OCI-LY7 (cell line): ENCODE results near the gene SYTL2. TPM values are rescaled to one million over a fixed set of nuclear protein-coding genes. Genes with fewer than 3 reads are reported as not detected.

Source experiments
- BruUV-seq: library from RNA; stranded (reverse); fragments of 400-500 nt; replicated peaks from 2 replicates; lab custom pipeline; 2021; lab: Mats Ljungman, UMichigan
- CTCF ChIA-PET: fragments of 300-600 bp; sonication (Branson Sonifier 250); formaldehyde crosslinking; loops from one replicate; lab custom pipeline; 2022; ENCODE audit warnings: antibody characterized with exemption; ENCODE audit not compliant: unreplicated experiment; lab: Charles Lee
- POLR2A ChIA-PET: fragments of 300-600 bp; sonication (Branson Sonifier 250); formaldehyde crosslinking; loops from one replicate; lab custom pipeline; 2022; ENCODE audit warnings: antibody characterized with exemption; lab: Charles Lee
- DNase-seq: peaks from one replicate; pipeline ENCODE4 v3.0.0-alpha.2; 2015; ENCODE audit warnings: low spot score
- H2AFZ ChIP-seq: fragments of 200-600 bp; sonication (generic), shearing (Covaris generic); 2 replicates; pipeline ENCODE4 v1.6.1; 2014; ENCODE audit warnings: mild to moderate bottlenecking, antibody characterized with exemption, low read length, moderate library complexity
- H3K27ac ChIP-seq: fragments of 200-600 bp; sonication (generic); 2 replicates; pipeline ENCODE4 v1.5.1; 2014; ENCODE audit warnings: mixed run types, low read depth, mild to moderate bottlenecking, moderate library complexity, low read length, inconsistent platforms; ENCODE audit not compliant: poor library complexity, severe bottlenecking
- H3K36me3 ChIP-seq: fragments of 200-600 bp; sonication (generic); 2 replicates; pipeline ENCODE4 v1.6.1; 2014; ENCODE audit warnings: mild to moderate bottlenecking, antibody characterized with exemption, low read length, moderate library complexity, mixed read lengths; ENCODE audit not compliant: insufficient read depth
- H3K4me1 ChIP-seq: fragments of 200-600 bp; sonication (generic); 2 replicates; pipeline ENCODE4 v1.5.1; 2014; ENCODE audit warnings: mild to moderate bottlenecking, low read length; ENCODE audit not compliant: insufficient read depth, poor library complexity, severe bottlenecking
- H3K4me2 ChIP-seq: fragments of 200-600 bp; sonication (generic); 2 replicates; pipeline ENCODE4 v1.6.1; 2014; ENCODE audit warnings: mild to moderate bottlenecking, low read length
- H3K4me3 ChIP-seq: fragments of 200-600 bp; sonication (generic); 2 replicates; pipeline ENCODE4 v1.5.1; 2014; ENCODE audit warnings: mild to moderate bottlenecking, low read depth, low read length; ENCODE audit not compliant: poor library complexity, severe bottlenecking
- H3K79me2 ChIP-seq: fragments of 200-600 bp; sonication (generic); 2 replicates; pipeline ENCODE4 v1.6.1; 2016; ENCODE audit warnings: low read depth, mild to moderate bottlenecking, low read length, moderate library complexity, mixed read lengths; ENCODE audit not compliant: insufficient read depth
- H3K9me2 ChIP-seq: fragments of 200-600 bp; sonication (generic); 2 replicates; pipeline ENCODE4 v1.6.1; 2016; ENCODE audit warnings: mild to moderate bottlenecking, low read length, mixed read lengths; ENCODE audit not compliant: insufficient read depth
- H3K9me3 ChIP-seq: fragments of 200-600 bp; sonication (generic); 2 replicates; pipeline ENCODE4 v1.6.1; 2014; ENCODE audit warnings: mild to moderate bottlenecking, mixed run types, low read length, mixed read lengths
- H4K20me1 ChIP-seq: fragments of 200-600 bp; sonication (generic); 2 replicates; pipeline ENCODE4 v1.6.1; 2014; ENCODE audit warnings: mild to moderate bottlenecking, antibody characterized with exemption, low read length, moderate library complexity, mixed read lengths; ENCODE audit not compliant: insufficient read depth
- EZH2phosphoT487 ChIP-seq: fragments of 200-600 bp; sonication (generic); IDR thresholded peaks from 2 replicates; pipeline ENCODE4 v1.6.1; 2018; ENCODE audit warnings: low read depth, borderline replicate concordance, mild to moderate bottlenecking, mixed run types, antibody characterized with exemption, low read length, moderate library complexity, mixed read lengths
- intact Hi-C: fragments of 100-400 bp; cut with micrococcal nuclease; formaldehyde crosslinking; loops from one replicate; pipeline ENCODE4 v1.10.0; 2022; ENCODE audit not compliant: unreplicated experiment
- total RNA-seq, 2 experiments: library from RNA; depleted of rRNA in 1 of 2; stranded (reverse); fragments of >200 nt in 1 of 2; shearing (Covaris generic) in 1 of 2; gene quantifications; 2 replicates each; pipeline ENCODE4 v1.2.3, GENCODE V29; 2014 to 2022
- TF ChIP-seq, protein P1 (sequence below): fragments of 200-600 bp; sonication (generic); conservative IDR thresholded peaks from 2 replicates; pipeline ENCODE4 v1.5.1; 2014; ENCODE audit warnings: mild to moderate bottlenecking, antibody characterized with exemption, low read length, moderate library complexity, mixed read lengths

Gene SYTL2
- total RNA-seq, 2 experiments from 2014 or later = 2.6 to 5.1 TPM

DNA sequence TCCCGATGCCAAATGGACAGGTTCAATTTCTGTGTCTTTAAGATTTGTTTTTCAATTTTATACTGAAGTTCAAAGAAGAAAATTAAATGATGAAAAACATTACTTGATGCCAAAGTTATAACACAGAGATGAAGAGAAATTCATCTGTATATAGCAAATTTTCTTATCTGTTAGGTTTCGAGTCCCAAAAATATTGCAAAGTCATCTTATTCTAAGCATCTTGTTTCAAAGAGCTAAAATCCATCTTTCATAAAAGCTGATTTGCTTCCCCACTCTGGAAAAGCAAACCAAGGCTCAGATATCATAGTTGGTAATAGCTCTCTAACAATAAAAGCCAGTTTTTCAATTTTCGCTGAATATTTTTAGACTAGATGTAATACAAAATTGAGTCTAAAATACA is 106.0 kb downstream of the SYTL2 start:
- Histone ChIP-seq H3K9me3 (no peaks in the 10 kb centered on the region), H4K20me1 (no peaks in the 10 kb centered on the region), H3K4me1 (no peaks in the 10 kb centered on the region), H3K9me2 (no peaks in the 10 kb centered on the region), H2AFZ (no peak overlapping the region), H3K27ac (no peak overlapping the region), H3K4me3 (no peak overlapping the region), H3K36me3 (no peaks in the 10 kb centered on the region), H3K4me2 (no peak overlapping the region), H3K79me2 (no peaks in the 10 kb centered on the region)
- ChIA-PET CTCF (interaction anchor here (0.7 kb wide), 1 partner anchor 150 kb away, joined by 3 read pairs; the partner anchor contains the start of gene CCDC83), POLR2A (interaction anchor here (0.9 kb wide), 1 partner anchor 25 kb away, joined by 3 read pairs; no protein-coding TSS in a partner anchor)
- intact Hi-C loops = no loop called here
- BruUV-seq = no TSS peak
- no peak for DNase-seq
- no peak for TF ChIP-seq EZH2phosphoT487
- TF ChIP-seq, protein P1, sequence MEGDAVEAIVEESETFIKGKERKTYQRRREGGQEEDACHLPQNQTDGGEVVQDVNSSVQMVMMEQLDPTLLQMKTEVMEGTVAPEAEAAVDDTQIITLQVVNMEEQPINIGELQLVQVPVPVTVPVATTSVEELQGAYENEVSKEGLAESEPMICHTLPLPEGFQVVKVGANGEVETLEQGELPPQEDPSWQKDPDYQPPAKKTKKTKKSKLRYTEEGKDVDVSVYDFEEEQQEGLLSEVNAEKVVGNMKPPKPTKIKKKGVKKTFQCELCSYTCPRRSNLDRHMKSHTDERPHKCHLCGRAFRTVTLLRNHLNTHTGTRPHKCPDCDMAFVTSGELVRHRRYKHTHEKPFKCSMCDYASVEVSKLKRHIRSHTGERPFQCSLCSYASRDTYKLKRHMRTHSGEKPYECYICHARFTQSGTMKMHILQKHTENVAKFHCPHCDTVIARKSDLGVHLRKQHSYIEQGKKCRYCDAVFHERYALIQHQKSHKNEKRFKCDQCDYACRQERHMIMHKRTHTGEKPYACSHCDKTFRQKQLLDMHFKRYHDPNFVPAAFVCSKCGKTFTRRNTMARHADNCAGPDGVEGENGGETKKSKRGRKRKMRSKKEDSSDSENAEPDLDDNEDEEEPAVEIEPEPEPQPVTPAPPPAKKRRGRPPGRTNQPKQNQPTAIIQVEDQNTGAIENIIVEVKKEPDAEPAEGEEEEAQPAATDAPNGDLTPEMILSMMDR = no peak

DNA sequence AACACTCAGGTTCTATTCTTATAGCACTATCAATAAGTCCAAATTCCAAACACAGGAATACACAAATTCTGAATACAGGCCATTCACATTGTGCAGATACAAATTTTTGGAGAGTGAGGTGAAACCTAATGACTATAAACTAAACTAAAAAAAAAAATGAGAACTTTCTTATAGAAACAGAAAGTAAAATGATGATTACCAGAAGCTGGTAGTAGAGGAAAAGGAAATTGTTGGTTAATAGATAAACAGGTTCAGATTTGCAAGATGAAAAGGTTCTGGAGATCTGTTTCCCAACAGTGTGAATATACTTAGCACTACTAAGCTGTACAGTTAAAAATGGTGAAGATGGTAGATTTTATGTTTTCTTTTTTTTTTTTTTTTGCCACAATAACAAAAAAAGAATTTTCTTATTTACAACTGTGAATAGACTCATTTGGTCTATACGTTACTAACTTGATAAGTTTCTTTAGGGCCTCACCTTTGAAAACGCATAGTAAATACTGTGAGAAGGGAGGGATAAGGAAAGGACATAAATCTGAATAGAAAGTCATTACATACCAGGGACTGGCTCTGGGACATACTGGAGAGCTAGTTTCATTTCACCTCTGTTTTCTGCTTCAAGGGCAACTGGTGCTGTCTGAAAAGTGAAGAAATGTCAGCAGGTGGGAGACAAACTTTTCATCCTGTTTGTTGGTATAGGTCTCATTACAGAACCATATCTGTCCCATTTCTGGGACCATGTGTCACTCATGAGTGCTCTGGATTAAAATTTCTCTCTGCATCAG is 110.8 kb downstream of the SYTL2 start:
- Histone ChIP-seq H4K20me1 (no peaks in the 10 kb centered on the region), H3K79me2 (no peaks in the 10 kb centered on the region), H3K36me3 (no peaks in the 10 kb centered on the region), H3K9me3 (no peaks in the 10 kb centered on the region), H3K4me2 (no peak overlapping the region), H2AFZ (no peak overlapping the region), H3K4me1 (no peaks in the 10 kb centered on the region), H3K4me3 (no peak overlapping the region), H3K9me2 (no peaks in the 10 kb centered on the region), H3K27ac (no peak overlapping the region)
- DNase-seq = no peak
- ChIA-PET CTCF (no interaction called here), POLR2A (interaction anchor here (0.7 to 1.2 kb wide), 3 partner anchors 27 to 97 kb away, joined by 3 read pairs; no protein-coding TSS in a partner anchor)
- intact Hi-C loops = loop anchor here (10.0 kb wide), 1 partner anchor 125 kb away; no protein-coding TSS in a partner anchor
- BruUV-seq = no TSS peak
- TF ChIP-seq, protein P1 = no peak
- no peak for TF ChIP-seq EZH2phosphoT487

DNA sequence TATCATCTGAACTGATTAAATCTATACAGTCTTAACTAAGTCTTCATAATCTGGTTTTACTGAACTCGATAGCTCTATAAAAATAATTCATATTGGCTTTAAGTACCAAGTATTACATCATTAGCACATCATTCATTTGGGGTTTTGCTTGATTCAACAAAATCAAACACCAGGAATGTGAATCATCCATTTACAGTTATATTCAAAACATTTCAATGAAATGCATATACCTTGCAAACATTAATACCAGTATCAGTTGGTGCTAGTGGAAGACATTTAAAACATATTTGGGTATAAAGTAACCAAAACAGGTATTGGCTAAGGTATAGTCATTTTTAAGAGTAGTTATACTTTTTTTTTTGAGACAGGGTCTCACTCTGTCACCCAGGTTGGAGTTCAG is 112.7 kb downstream of the SYTL2 start:
- Histone ChIP-seq H2AFZ (no peak overlapping the region), H3K79me2 (no peaks in the 10 kb centered on the region), H4K20me1 (no peaks in the 10 kb centered on the region), H3K4me1 (no peaks in the 10 kb centered on the region), H3K4me3 (no peak overlapping the region), H3K27ac (no peak overlapping the region), H3K9me3 (no peaks in the 10 kb centered on the region), H3K36me3 (no peaks in the 10 kb centered on the region), H3K4me2 (no peak overlapping the region), H3K9me2 (no peaks in the 10 kb centered on the region)
- intact Hi-C loops = loop anchor here (10.0 kb wide), 1 partner anchor 127 kb away; no protein-coding TSS in a partner anchor
- POLR2A ChIA-PET = interaction anchor here (1.2 kb wide), 1 partner anchor 100 kb away, joined by 3 read pairs; no protein-coding TSS in a partner anchor
- no TSS peak for BruUV-seq
- CTCF ChIA-PET = no interaction called here
- DNase-seq = no peak
- TF ChIP-seq EZH2phosphoT487 = no peak
- TF ChIP-seq, protein P1 = no peak
